Thymus (tissue), 11 donors: Measurements from ENCODE around the gene SF3B4. TPM values are rescaled to one million over a fixed set of nuclear protein-coding genes. Genes with fewer than 3 reads are reported as not detected.
A peak's percentile ranks its signal among the peaks of the same experiment; 100 is the strongest.

Experiments used
- DNase-seq, 9 donors: peaks; one replicate each; pipeline ENCODE4 v3.0.0-alpha.2; 2013; ENCODE audit warnings: low spot score in 9 of 9, low read depth in 6 of 9, missing footprints in 1 of 9
- H3K27ac ChIP-seq, 2 donors: one replicate each; pipeline ENCODE4 v1.5.1; 2013; ENCODE audit warnings: control low read depth in 1 of 2, low read depth in 1 of 2, low read length in 1 of 2, mild to moderate bottlenecking in 1 of 2, moderate library complexity in 1 of 2
- H3K27me3 ChIP-seq, 2 donors: one replicate each; pipeline ENCODE4 v1.5.1; 2013; ENCODE audit warnings: low read length in 1 of 2; ENCODE audit not compliant: control insufficient read depth in 2 of 2, insufficient read depth in 1 of 2
- H3K36me3 ChIP-seq, 2 donors: one replicate each; pipeline ENCODE4 v1.5.1; 2013; ENCODE audit warnings: low read length in 1 of 2, mild to moderate bottlenecking in 1 of 2, moderate library complexity in 1 of 2; ENCODE audit not compliant: control insufficient read depth in 2 of 2, insufficient read depth in 2 of 2
- H3K4me1 ChIP-seq, 2 donors: one replicate each; pipeline ENCODE4 v1.5.1; 2013; ENCODE audit warnings: low read length in 2 of 2; ENCODE audit not compliant: control insufficient read depth in 2 of 2, insufficient read depth in 2 of 2
- H3K4me3 ChIP-seq, 2 donors: one replicate each; pipeline ENCODE4 v1.5.1; 2013; ENCODE audit warnings: low read length in 2 of 2, control low read depth in 1 of 2, mild to moderate bottlenecking in 1 of 2
- H3K9me3 ChIP-seq, 2 donors: one replicate each; pipeline ENCODE4 v1.5.1; 2013; ENCODE audit warnings: low read length in 1 of 2, mild to moderate bottlenecking in 1 of 2; ENCODE audit not compliant: control insufficient read depth in 2 of 2, insufficient read depth in 1 of 2
- WGBS: extraction: QIAGEN DNeasy Blood & Tissue Kit; methylation state at CpG from one replicate; pipeline ENCODE4 v1.1.7; 2013; 5-methylcytosine and 5-hydroxymethylcytosine counted together
- polyA plus RNA-seq: library from polyadenylated mRNA; stranded (reverse); fragments of 200-250 nt; gene quantifications from one replicate; pipeline ENCODE4 v1.2.3, GENCODE V29; 2013
- total RNA-seq: library from RNA; stranded (reverse); fragments of 120-200 nt; gene quantifications from one replicate; pipeline ENCODE4 v1.2.4, GENCODE V29; 2013
- donor health status: healthy.

Gene SF3B4
- total and polyA plus RNA-seq, 2 donors, result 8.3 to 28.6 TPM

DNA sequence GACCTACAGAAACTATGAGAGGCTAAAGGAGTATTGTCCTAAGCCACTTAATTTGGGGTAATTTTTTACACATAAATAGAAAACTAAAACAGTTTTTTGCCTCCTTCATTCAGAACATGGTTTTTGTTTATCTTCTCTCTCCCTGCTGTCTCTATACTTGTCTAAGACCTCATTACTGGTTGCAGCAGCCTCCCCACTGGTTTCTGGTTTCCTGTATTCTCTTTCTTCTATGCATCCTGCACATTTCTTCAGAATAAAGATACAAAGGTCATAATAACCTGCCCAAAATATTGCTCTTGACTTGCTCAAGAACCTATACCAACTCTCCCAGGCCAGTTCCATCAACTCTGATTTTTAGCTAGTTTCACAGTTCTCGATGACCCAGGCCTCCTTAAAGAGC, 48.0 kb downstream of the SF3B4 start:
- peak in 4 of 9 donors; percentile 38 to 80 (median 50) for DNase-seq
- Histone ChIP-seq H3K27me3 (no peaks in the 10 kb centered on the region), H3K4me3 (no peak overlapping the region), H3K36me3 (no peaks in the 10 kb centered on the region), H3K9me3 (no peaks in the 10 kb centered on the region), H3K27ac (peak overlapping the region; percentile 83 to 86), H3K4me1 (peaks cover 20 to 28% of the 10 kb centered on the region in 2 donors)
- WGBS, result 96% methylated on average over 1 of the region's 1 CpG

DNA sequence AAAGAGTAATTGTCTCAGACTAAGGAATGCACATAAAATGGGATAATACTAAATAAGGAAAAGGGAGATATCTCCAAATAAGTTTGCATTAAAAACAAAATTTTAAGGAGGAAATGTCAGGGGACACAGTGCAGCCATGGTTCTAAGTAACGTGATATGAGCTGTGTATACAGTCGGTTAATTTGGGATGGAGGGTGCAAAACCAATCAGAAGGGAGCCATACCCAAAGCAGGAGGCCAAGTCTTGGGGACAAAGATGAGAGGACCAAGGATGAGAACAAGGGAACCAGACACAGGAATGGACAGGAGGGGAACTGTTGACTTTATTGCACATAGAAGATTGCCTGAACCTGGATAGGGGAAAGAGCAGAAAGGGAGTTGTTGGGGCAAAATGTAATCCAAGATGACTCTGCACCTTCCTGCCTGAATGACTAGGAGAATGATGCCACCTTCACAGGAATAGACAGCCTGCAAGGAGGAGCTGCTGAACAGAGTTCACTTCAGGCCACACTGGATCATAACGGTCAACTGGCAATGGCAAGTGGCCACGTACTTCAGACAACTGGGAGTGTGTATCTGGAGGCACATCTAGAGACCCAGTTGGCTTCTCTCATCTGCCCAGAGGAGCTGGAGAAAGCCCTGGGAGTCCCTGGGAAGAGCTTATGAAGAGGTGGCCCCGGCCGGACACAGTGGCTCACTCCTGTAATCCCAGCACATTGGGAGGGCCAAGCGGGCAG, 50.2 kb downstream of the SF3B4 start:
- no peak for DNase-seq
- Histone ChIP-seq H3K4me3 (no peak overlapping the region), H3K27me3 (no peaks in the 10 kb centered on the region), H3K36me3 (no peaks in the 10 kb centered on the region), H3K4me1 (peaks cover 9 to 16% of the 10 kb centered on the region in 2 donors), H3K27ac (no peak overlapping the region), H3K9me3 (no peaks in the 10 kb centered on the region)
- 96% methylated on average over 7 of the region's 7 CpGs for WGBS

Other genes with a start within 250 kb of the SF3B4 start
- 2.7 TPM for gene FCGR1A, start 145.1 kb downstream of the SF3B4 start, total RNA-seq
- 27.7 TPM for gene FCGR1A, start 145.1 kb downstream of the SF3B4 start, polyA plus RNA-seq
- 33.3 TPM for gene BOLA1, start 28.2 kb downstream of the SF3B4 start, total RNA-seq
- 44.7 TPM for gene BOLA1, start 28.2 kb downstream of the SF3B4 start, polyA plus RNA-seq
- gene SV2A, start 10.0 kb downstream of the SF3B4 start, total RNA-seq, result 1.8 TPM
- 2.0 TPM for gene SV2A, start 10.0 kb downstream of the SF3B4 start, polyA plus RNA-seq
- 0.90 TPM for gene MTMR11, start 9.1 kb upstream of the SF3B4 start, total RNA-seq
- 2.7 TPM for gene MTMR11, start 9.1 kb upstream of the SF3B4 start, polyA plus RNA-seq
- gene OTUD7B, start 82.9 kb upstream of the SF3B4 start, total RNA-seq, result 1.8 TPM
- gene OTUD7B, start 82.9 kb upstream of the SF3B4 start, polyA plus RNA-seq, result 2.8 TPM
- 36.7 TPM for gene VPS45, start 140.0 kb upstream of the SF3B4 start, total RNA-seq
- gene VPS45, start 140.0 kb upstream of the SF3B4 start, polyA plus RNA-seq, result 26.1 TPM
- 74.8 TPM for gene PLEKHO1, start 222.1 kb upstream of the SF3B4 start, total RNA-seq
- 119 TPM for gene PLEKHO1, start 222.1 kb upstream of the SF3B4 start, polyA plus RNA-seq